IMR-90 (cell line): ENCODE measurements around the gene FDX1. TPM values are rescaled to one million over a fixed set of nuclear protein-coding genes. Genes with fewer than 3 reads are reported as not detected.

ENCODE experiments used
- ATAC-seq: fragments of 200-7000 bp; cut with Tn5 transposase; 2 replicates; pipeline ENCODE4 v1.9.1; 2020; ENCODE audit warnings: low read depth, mild to moderate bottlenecking, moderate library complexity
- BruUV-seq: library from RNA; stranded (reverse); fragments of 400-500 nt; replicated peaks from 2 replicates; lab custom pipeline; 2021; lab: Mats Ljungman, UMichigan
- CTCF ChIA-PET: fragments of 300-600 bp; formaldehyde crosslinking; extraction: SDS; loops from one replicate; lab custom pipeline; 2021; ENCODE audit warnings: antibody characterized with exemption; lab: Yijun Ruan, JAX
- POLR2A ChIA-PET: fragments of 300-600 bp; sonication (Branson Sonifier 250); formaldehyde crosslinking; loops from one replicate; lab custom pipeline; 2022; ENCODE audit warnings: antibody characterized with exemption; ENCODE audit not compliant: unreplicated experiment; lab: Charles Lee
- DNase-seq: peaks from one replicate; pipeline ENCODE4 v3.0.0; 2013
- H2AFZ ChIP-seq: replicated peaks from 2 replicates; pipeline ENCODE3; 2013; ENCODE audit warnings: low read length, mild to moderate bottlenecking; ENCODE audit not compliant: poor library complexity
- H2AK5ac ChIP-seq: 2 replicates; pipeline ENCODE4 v1.6.1; 2013; ENCODE audit warnings: low read depth, low read length, inconsistent platforms
- H2AK9ac ChIP-seq: replicated peaks from 2 replicates; pipeline ENCODE3; 2013; ENCODE audit warnings: mild to moderate bottlenecking, low read depth, low read length, moderate library complexity; ENCODE audit not compliant: poor library complexity
- H2BK120ac ChIP-seq: 2 replicates; pipeline ENCODE4 v1.6.1; 2013; ENCODE audit warnings: low read depth, low read length, inconsistent platforms
- H2BK15ac ChIP-seq: 3 replicates; pipeline ENCODE4 v1.6.1; 2013; ENCODE audit warnings: low read depth, low read length, inconsistent platforms
- H2BK20ac ChIP-seq: 2 replicates; pipeline ENCODE4 v1.6.1; 2013; ENCODE audit warnings: low read depth, mild to moderate bottlenecking, inconsistent platforms, low read length, moderate library complexity
- H2BK5ac ChIP-seq: 2 replicates; pipeline ENCODE4 v1.6.1; 2013; ENCODE audit warnings: mild to moderate bottlenecking, low read depth, low read length, inconsistent platforms; ENCODE audit not compliant: poor library complexity, severe bottlenecking
- H3K14ac ChIP-seq: replicated peaks from 2 replicates; pipeline ENCODE4 v1.6.1; 2013; ENCODE audit warnings: low read depth, low read length, inconsistent platforms
- H3K18ac ChIP-seq: 2 replicates; pipeline ENCODE4 v1.6.1; 2013; ENCODE audit warnings: low read depth, low read length, control low read depth
- H3K23ac ChIP-seq: 2 replicates; pipeline ENCODE4 v1.6.1; 2013; ENCODE audit warnings: low read depth, low read length, inconsistent platforms
- H3K27ac ChIP-seq: 2 replicates; pipeline ENCODE4 v1.5.1; 2013; ENCODE audit warnings: mild to moderate bottlenecking, control low read depth, low read length; ENCODE audit not compliant: insufficient read depth
- H3K27me3 ChIP-seq: 2 replicates; pipeline ENCODE4 v1.6.1; 2013; ENCODE audit warnings: low read length; ENCODE audit not compliant: control insufficient read depth, insufficient read depth
- H3K36me3 ChIP-seq: 2 replicates; pipeline ENCODE4 v1.6.1; 2013; ENCODE audit warnings: low read length, mixed read lengths; ENCODE audit not compliant: control insufficient read depth, insufficient read depth
- H3K4ac ChIP-seq: 2 replicates; pipeline ENCODE4 v1.6.1; 2013; ENCODE audit warnings: low read depth, low read length, inconsistent platforms
- H3K4me1 ChIP-seq: 2 replicates; pipeline ENCODE4 v1.6.1; 2013; ENCODE audit warnings: low read length, mixed read lengths; ENCODE audit not compliant: control insufficient read depth, insufficient read depth
- H3K4me2 ChIP-seq: 2 replicates; pipeline ENCODE4 v1.6.1; 2013; ENCODE audit warnings: low read depth, mild to moderate bottlenecking, control low read depth, low read length, moderate library complexity
- H3K4me3 ChIP-seq: 2 replicates; pipeline ENCODE4 v1.5.1; 2013; ENCODE audit warnings: low read depth, mild to moderate bottlenecking, control low read depth, low read length, moderate library complexity; ENCODE audit not compliant: insufficient read depth
- H3K56ac ChIP-seq: 2 replicates; pipeline ENCODE4 v1.6.1; 2013; ENCODE audit warnings: low read length, inconsistent platforms; ENCODE audit not compliant: insufficient read depth; ENCODE audit errors: extremely low read depth
- H3K79me1 ChIP-seq, 2 experiments: 2 replicates each; pipeline ENCODE4 v1.6.1; 2013; ENCODE audit warnings: low read length in 2 of 2, inconsistent platforms in 1 of 2, low read depth in 1 of 2
- H3K9ac ChIP-seq: 2 replicates; pipeline ENCODE4 v1.6.1; 2013; ENCODE audit warnings: low read depth, low read length, control low read depth
- H3K9me1 ChIP-seq: 2 replicates; pipeline ENCODE4 v1.6.1; 2013; ENCODE audit warnings: low read length, inconsistent platforms; ENCODE audit not compliant: insufficient read depth
- H3K9me3 ChIP-seq: 2 replicates; pipeline ENCODE4 v1.6.1; 2013; ENCODE audit warnings: low read length; ENCODE audit not compliant: control insufficient read depth, insufficient read depth
- H4K20me1 ChIP-seq: 2 replicates; pipeline ENCODE4 v1.6.1; 2013; ENCODE audit warnings: low read length, inconsistent platforms; ENCODE audit not compliant: insufficient read depth
- H4K5ac ChIP-seq: 2 replicates; pipeline ENCODE4 v1.6.1; 2013; ENCODE audit warnings: mild to moderate bottlenecking, low read depth, low read length, control low read depth
- H4K8ac ChIP-seq, 2 experiments: 2 replicates each; pipeline ENCODE4 v1.6.1; 2013; ENCODE audit warnings: low read depth in 2 of 2, low read length in 2 of 2, control low read depth in 1 of 2, inconsistent platforms in 1 of 2
- H4K91ac ChIP-seq: 2 replicates; pipeline ENCODE4 v1.6.1; 2013; ENCODE audit warnings: low read depth, low read length, inconsistent platforms; ENCODE audit not compliant: insufficient read depth
- MAZ ChIP-seq: IDR thresholded peaks from 2 replicates; pipeline ENCODE4 v1.6.1; 2012; ENCODE audit warnings: low read depth, mild to moderate bottlenecking, low read length, improper control_type of control experiment, moderate library complexity, borderline replicate concordance
- WGBS, 2 experiments: methylation state at CpG; one replicate each; pipeline versions ENCODE4 v1.1.5 to v1.1.7; 2013; ENCODE audit warnings: missing lambda C conversion rate in 2 of 2; ENCODE audit not compliant: insufficient read length in 1 of 2; ENCODE audit errors: extremely low coverage in 2 of 2; 5-methylcytosine and 5-hydroxymethylcytosine counted together
- dilution Hi-C: fragments of 300-500 bp; cut with HindIII; formaldehyde crosslinking; loops from one replicate; pipeline ENCODE4 v1.14.3; 2018; ENCODE audit warnings: low sequenced_read_pairs; ENCODE audit not compliant: unreplicated experiment
- in situ Hi-C: fragments of 300-500 bp; cut with MboI; formaldehyde crosslinking; loops from 3 replicates; pipeline ENCODE4 v1.14.3; 2019; ENCODE audit warnings: low sequenced_read_pairs, inconsistent platforms, mixed read lengths
- intact Hi-C: fragments of 100-400 bp; cut with micrococcal nuclease; formaldehyde crosslinking; loops from 2 replicates; pipeline ENCODE4 v1.10.0; 2022
- polyA plus RNA-seq, 3 experiments: library from polyadenylated mRNA; depleted of rRNA; stranded (reverse); fragments of >200 nt; gene quantifications; 2 replicates each; pipeline ENCODE4 v1.2.3, GENCODE V29; 2012; ENCODE audit warnings: low replicate concordance in 1 of 3
- total RNA-seq: library from RNA; depleted of rRNA; stranded (reverse); fragments of >200 nt; gene quantifications from 2 replicates; pipeline ENCODE4 v1.2.3, GENCODE V29; 2012
- TF ChIP-seq, protein P1 (sequence below): fragments of 150-350 bp; IDR thresholded peaks from 2 replicates; pipeline ENCODE4 v1.6.1; 2017; ENCODE audit warnings: mild to moderate bottlenecking, antibody characterized with exemption, low read length, low read depth

Gene FDX1
- total and polyA plus RNA-seq, 2 of the 4 experiments (the other 2 are of a cell fraction) = 4.3 to 5.1 TPM

DNA sequence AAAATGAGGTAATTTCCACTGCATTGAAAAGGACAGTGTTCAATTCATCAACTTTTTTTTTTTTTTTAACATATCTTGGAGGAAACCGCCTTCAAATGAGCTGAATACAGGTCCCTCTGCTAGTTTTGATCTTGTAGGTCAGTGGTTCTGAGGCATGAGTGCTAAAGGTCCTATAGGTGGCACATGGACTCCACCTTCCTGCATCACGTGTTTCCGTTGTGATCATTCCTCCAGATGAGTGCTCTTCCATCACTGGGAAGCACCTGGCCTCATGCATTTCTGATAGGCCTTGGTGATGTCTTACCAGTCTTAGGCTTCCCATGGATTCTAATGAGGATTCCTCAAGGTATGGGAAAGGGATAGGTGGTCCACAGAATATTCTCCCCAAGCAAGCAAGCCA lies 37.8 kb downstream of the FDX1 start:
- H2BK15ac ChIP-seq = no peak overlapping the region
- no peaks in the 10 kb centered on the region for H3K79me1 ChIP-seq
- no peak overlapping the region for H4K8ac ChIP-seq
- H2AFZ ChIP-seq = no peak overlapping the region
- no peak overlapping the region for H4K91ac ChIP-seq
- H3K9me3 ChIP-seq = no peaks in the 10 kb centered on the region
- H3K9ac ChIP-seq = no peak overlapping the region
- H4K5ac ChIP-seq = no peak overlapping the region; the same call in 1 of the 2 replicates
- dilution Hi-C loops (no loop called here), intact Hi-C loops (no loop called here), in situ Hi-C loops (loop anchor here (5.0 to 25.0 kb wide), 3 partner anchors 245 to 970 kb away; partner anchors contain the start of gene ARHGAP20)
- no CpG with 5 or more reads among the region's 3 CpGs for WGBS, 2 experiments
- no peak overlapping the region for H3K23ac ChIP-seq
- no TSS peak for BruUV-seq
- ChIA-PET POLR2A (no interaction called here), CTCF (interaction anchor here (0.7 kb wide), 1 partner anchor 952 kb away, joined by 3 read pairs; no protein-coding TSS in a partner anchor)
- no peak overlapping the region for H2BK5ac ChIP-seq
- no peak overlapping the region for H2AK9ac ChIP-seq
- no peak for DNase-seq
- H2BK20ac ChIP-seq = no peak overlapping the region
- H2BK120ac ChIP-seq = no peak overlapping the region
- TF ChIP-seq, protein P1, sequence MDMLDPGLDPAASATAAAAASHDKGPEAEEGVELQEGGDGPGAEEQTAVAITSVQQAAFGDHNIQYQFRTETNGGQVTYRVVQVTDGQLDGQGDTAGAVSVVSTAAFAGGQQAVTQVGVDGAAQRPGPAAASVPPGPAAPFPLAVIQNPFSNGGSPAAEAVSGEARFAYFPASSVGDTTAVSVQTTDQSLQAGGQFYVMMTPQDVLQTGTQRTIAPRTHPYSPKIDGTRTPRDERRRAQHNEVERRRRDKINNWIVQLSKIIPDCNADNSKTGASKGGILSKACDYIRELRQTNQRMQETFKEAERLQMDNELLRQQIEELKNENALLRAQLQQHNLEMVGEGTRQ = no peak
- no peak for TF ChIP-seq MAZ
- H3K18ac ChIP-seq = peak overlapping the region; percentile 3; the same call in 1 of the 2 replicates
- peaks cover 7% of the 10 kb centered on the region for H3K9me1 ChIP-seq
- H3K4me2 ChIP-seq = no peak overlapping the region
- peak overlapping the region; percentile 29; the same call in 1 of the 2 replicates for H2AK5ac ChIP-seq
- no peaks in the 10 kb centered on the region for H4K20me1 ChIP-seq
- no peak overlapping the region for H3K56ac ChIP-seq
- H3K4me1 ChIP-seq = peaks cover 11% of the 10 kb centered on the region
- no peaks in the 10 kb centered on the region for H3K27me3 ChIP-seq
- no peak for ATAC-seq
- no peak overlapping the region for H3K4ac ChIP-seq
- H3K36me3 ChIP-seq = peaks cover 2% of the 10 kb centered on the region; the same call in 1 of the 2 replicates
- H3K27ac ChIP-seq = no peak overlapping the region
- no peak overlapping the region for H3K14ac ChIP-seq
- no peak overlapping the region for H3K4me3 ChIP-seq
